ENCODE results near the gene FAM13A. TPM values are rescaled to one million over a fixed set of nuclear protein-coding genes. Genes with fewer than 3 reads are reported as not detected.

FAM13A gene
- total and polyA plus RNA-seq, 9 of the 15 experiments (the other 6 are each of a cell fraction or from before 2014, with no cell fraction given), result 11.3 to 23.3 (median 14.7) TPM

DNA sequence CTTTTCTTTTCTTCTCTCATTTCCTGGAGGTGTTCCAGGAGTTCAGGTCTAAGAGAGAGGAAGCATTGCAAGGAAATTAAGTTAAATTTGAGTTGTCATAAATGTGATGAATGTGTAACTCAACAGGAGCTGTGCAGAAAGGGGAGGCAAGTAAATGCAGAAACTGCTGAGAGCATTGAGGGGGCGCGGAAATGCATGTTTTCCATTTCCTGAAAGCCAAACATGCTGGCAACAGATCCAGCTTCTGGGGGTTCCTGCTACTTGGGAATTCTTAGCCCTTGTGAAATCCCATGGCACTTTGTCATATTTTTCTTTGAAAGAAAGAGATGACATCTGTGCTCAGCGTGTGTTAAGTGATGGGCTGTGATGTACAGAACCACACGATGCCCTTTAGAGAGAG, 325.6 kb downstream of the FAM13A start:
- no peaks in the 10 kb centered on the region for H3K27me3 ChIP-seq (ENCODE audit: control insufficient read depth in 2 of 2, insufficient read depth in 2 of 2, low read length in 2 of 2)
- peaks cover 0 to 2% of the 10 kb centered on the region in 2 experiments; a peak in 1 of 5 replicates for H3K4me1 ChIP-seq (replicated peaks in 1 of 2; ENCODE audit: control insufficient read depth in 2 of 2, insufficient read depth in 2 of 2, low read length in 2 of 2)
- H3K36me3 ChIP-seq (ENCODE audit: control insufficient read depth, insufficient read depth, low read length), result peaks cover 58% of the 10 kb centered on the region; the same call in 2 of the 3 replicates
- no peak overlapping the region for H3K9ac ChIP-seq (ENCODE audit: insufficient read depth in 1 of 2, low read depth in 2 of 2, low read length in 2 of 2)
- no peaks in the 10 kb centered on the region for H3K9me3 ChIP-seq (replicated peaks; ENCODE audit: control insufficient read depth, insufficient read depth, low read depth, low read length)
- no peaks in the 10 kb centered on the region for H3K9me1 ChIP-seq (ENCODE audit: control insufficient read depth, insufficient read depth, low read length)
- WGBS (ENCODE audit: insufficient coverage, low coverage, missing lambda C conversion rate), result 83% methylated on average over 2 of the region's 4 CpGs
- no peak overlapping the region for H2AFZ ChIP-seq (ENCODE audit: low read depth, low read length)
- FAIRE-seq, result no peak
- in situ Hi-C loops (cut with MboI), result no loop called here
- no peak overlapping the region for H3K4me3 ChIP-seq
- ChIA-PET CTCF (ENCODE audit: low intra/inter-chr PET ratio) (no interaction called here), POLR2A (no interaction called here)
- no peaks in the 10 kb centered on the region for H3K79me2 ChIP-seq (ENCODE audit: control insufficient read depth, insufficient read depth, low read length)
- no TSS peak for BruUV-seq (replicated peaks)
- DNase-seq (ENCODE audit: extremely low read depth in 1 of 4, low spot score in 3 of 4), result no peak
- ATAC-seq, result no peak
- no peaks in the 10 kb centered on the region for H4K20me1 ChIP-seq (replicated peaks; ENCODE audit: control insufficient read depth, insufficient read depth, low read length)
- no peak overlapping the region for H3K27ac ChIP-seq (ENCODE audit: extremely low read depth, low read depth, low read length)
- no peak for TF ChIP-seq MTA2 (IDR thresholded peaks at IDR 0.05; ENCODE audit: low read depth)
- intact Hi-C loops (cut with micrococcal nuclease), result no loop called here
- no peak overlapping the region for H3K4me2 ChIP-seq (ENCODE audit: insufficient read depth, low read length)

DNA sequence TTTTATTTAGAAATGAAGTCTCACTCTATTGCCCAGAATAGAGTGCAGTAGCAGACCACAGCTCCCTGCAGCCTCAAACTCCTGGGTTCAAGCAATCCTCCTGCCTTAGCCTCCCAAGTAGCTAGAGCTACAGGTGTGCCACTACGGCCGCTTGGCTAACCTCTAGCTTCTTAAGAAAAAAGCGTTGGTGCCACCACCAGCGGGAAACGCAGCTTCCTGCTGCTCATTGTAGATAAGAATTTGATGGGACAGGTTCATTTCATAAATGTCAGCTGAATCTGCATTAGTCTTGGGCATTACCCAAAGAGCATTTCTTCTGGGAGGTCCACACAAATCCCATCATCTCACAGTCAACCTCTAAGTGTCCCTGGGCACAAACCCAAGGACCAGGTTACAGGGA, 326.2 kb downstream of the FAM13A start:
- no peaks in the 10 kb centered on the region for H3K79me2 ChIP-seq (ENCODE audit: control insufficient read depth, insufficient read depth, low read length)
- no peaks in the 10 kb centered on the region for H3K27me3 ChIP-seq (ENCODE audit: control insufficient read depth in 2 of 2, insufficient read depth in 2 of 2, low read length in 2 of 2)
- no peak overlapping the region for H3K4me3 ChIP-seq
- no peaks in the 10 kb centered on the region for H4K20me1 ChIP-seq (replicated peaks; ENCODE audit: control insufficient read depth, insufficient read depth, low read length)
- CTCF ChIA-PET (ENCODE audit: low intra/inter-chr PET ratio), result no interaction called here
- in situ Hi-C loops (cut with MboI) (no loop called here), intact Hi-C loops (cut with micrococcal nuclease) (no loop called here)
- H3K4me1 ChIP-seq (replicated peaks in 1 of 2; ENCODE audit: control insufficient read depth in 2 of 2, insufficient read depth in 2 of 2, low read length in 2 of 2), result peaks cover 0 to 2% of the 10 kb centered on the region in 2 experiments; a peak in 1 of 5 replicates
- H3K9ac ChIP-seq (ENCODE audit: insufficient read depth in 1 of 2, low read depth in 2 of 2, low read length in 2 of 2), result no peak overlapping the region
- no peak overlapping the region for H3K4me2 ChIP-seq (ENCODE audit: insufficient read depth, low read length)
- H3K36me3 ChIP-seq (ENCODE audit: control insufficient read depth, insufficient read depth, low read length), result peaks cover 53% of the 10 kb centered on the region; the same call in 2 of the 3 replicates
- POLR2A ChIA-PET, result no interaction called here
- WGBS (ENCODE audit: insufficient coverage, low coverage, missing lambda C conversion rate), result 86% methylated on average over 5 of the region's 5 CpGs
- ATAC-seq (no peak), DNase-seq (ENCODE audit: extremely low read depth in 1 of 4, low spot score in 3 of 4) (no peak), FAIRE-seq (no peak)
- H3K9me3 ChIP-seq (replicated peaks; ENCODE audit: control insufficient read depth, insufficient read depth, low read depth, low read length), result no peaks in the 10 kb centered on the region
- no peaks in the 10 kb centered on the region for H3K9me1 ChIP-seq (ENCODE audit: control insufficient read depth, insufficient read depth, low read length)
- H3K27ac ChIP-seq (ENCODE audit: extremely low read depth, low read depth, low read length), result no peak overlapping the region
- TF ChIP-seq, protein P1, sequence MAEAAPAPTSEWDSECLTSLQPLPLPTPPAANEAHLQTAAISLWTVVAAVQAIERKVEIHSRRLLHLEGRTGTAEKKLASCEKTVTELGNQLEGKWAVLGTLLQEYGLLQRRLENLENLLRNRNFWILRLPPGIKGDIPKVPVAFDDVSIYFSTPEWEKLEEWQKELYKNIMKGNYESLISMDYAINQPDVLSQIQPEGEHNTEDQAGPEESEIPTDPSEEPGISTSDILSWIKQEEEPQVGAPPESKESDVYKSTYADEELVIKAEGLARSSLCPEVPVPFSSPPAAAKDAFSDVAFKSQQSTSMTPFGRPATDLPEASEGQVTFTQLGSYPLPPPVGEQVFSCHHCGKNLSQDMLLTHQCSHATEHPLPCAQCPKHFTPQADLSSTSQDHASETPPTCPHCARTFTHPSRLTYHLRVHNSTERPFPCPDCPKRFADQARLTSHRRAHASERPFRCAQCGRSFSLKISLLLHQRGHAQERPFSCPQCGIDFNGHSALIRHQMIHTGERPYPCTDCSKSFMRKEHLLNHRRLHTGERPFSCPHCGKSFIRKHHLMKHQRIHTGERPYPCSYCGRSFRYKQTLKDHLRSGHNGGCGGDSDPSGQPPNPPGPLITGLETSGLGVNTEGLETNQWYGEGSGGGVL (CRISPR knock-in tag; IDR thresholded peaks at IDR 0.05), result no peak
- no peak for TF ChIP-seq HEY1 (CRISPR knock-in tag; IDR thresholded peaks at IDR 0.05; ENCODE audit: borderline replicate concordance)
- TF ChIP-seq KLF6 (CRISPR knock-in tag; IDR thresholded peaks at IDR 0.05; ENCODE audit: borderline replicate concordance), result no peak
- TF ChIP-seq NFATC3 (IDR thresholded peaks at IDR 0.05), result no peak
- TF ChIP-seq, protein P2, sequence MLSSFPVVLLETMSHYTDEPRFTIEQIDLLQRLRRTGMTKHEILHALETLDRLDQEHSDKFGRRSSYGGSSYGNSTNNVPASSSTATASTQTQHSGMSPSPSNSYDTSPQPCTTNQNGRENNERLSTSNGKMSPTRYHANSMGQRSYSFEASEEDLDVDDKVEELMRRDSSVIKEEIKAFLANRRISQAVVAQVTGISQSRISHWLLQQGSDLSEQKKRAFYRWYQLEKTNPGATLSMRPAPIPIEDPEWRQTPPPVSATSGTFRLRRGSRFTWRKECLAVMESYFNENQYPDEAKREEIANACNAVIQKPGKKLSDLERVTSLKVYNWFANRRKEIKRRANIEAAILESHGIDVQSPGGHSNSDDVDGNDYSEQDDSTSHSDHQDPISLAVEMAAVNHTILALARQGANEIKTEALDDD (IDR thresholded peaks at IDR 0.05), result no peak
- TF ChIP-seq ZNF717 (CRISPR knock-in tag; IDR thresholded peaks at IDR 0.05), result no peak
- TF ChIP-seq NR2C1 (IDR thresholded peaks at IDR 0.05), result no peak
- no peak for TF ChIP-seq NR2C1 (tag; IDR thresholded peaks at IDR 0.05)
- TF ChIP-seq CBX2 (IDR thresholded peaks at IDR 0.05; ENCODE audit: insufficient read depth, low read length, poor library complexity, severe bottlenecking), result no peak
- TF ChIP-seq NFIC (IDR thresholded peaks at IDR 0.05), result no peak
- TF ChIP-seq PHF20 (IDR thresholded peaks at IDR 0.05; ENCODE audit: partially characterized antibody), result no peak
- TF ChIP-seq KLF10 (CRISPR knock-in tag; IDR thresholded peaks at IDR 0.05), result no peak
- TF ChIP-seq HOXB6 (CRISPR knock-in tag; IDR thresholded peaks at IDR 0.05; ENCODE audit: borderline replicate concordance), result no peak
- no peak overlapping the region for H2AFZ ChIP-seq (ENCODE audit: low read depth, low read length)
- BruUV-seq (replicated peaks), result no TSS peak

Measured in K562 (cell line).